GM11168 (cell line): Measurements from ENCODE around the gene KDM6A.
"Not testable (repeated sequence)": the region's sequence is repeated elsewhere in the genome, so short reads cannot be mapped to it uniquely, and the experiment has no call there.

Source experiments
- in situ Hi-C: fragments of 300-500 bp; cut with MboI; formaldehyde crosslinking; loops from one replicate; pipeline ENCODE4 v1.12.0; 2022; ENCODE audit warnings: low sequenced_read_pairs; ENCODE audit not compliant: unreplicated experiment

KDM6A gene

DNA sequence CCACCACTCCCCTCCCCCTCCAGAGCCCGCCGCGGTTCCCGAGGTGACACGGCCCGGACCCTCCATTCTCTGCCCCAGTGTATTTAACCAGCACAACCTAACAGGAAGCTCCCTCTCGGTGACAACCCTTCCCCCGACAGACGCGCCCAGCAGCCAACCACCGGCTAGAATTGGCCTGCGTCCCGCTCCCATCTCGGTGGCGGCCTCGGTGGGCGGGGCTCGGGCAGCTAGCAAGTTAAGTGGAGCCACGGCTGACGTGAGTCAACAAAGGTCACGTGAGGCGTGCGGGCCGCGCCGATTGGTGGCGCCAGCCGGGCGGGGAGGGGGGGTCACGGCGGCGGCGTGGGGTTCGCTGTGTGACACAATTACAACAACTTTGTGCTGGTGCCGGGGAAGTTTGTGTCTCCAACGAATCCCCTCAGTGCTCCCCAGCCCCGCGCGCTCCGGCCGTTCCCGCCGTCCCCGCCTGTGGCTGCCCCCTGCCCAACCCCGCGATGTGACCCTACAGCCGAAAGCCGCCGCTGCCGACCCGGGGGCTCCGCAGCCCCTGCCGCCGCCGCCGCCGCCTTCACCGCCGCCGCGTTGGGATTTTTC lies at the start of gene KDM6A:
TSS of gene KDM6A (plus strand) at position 368 of the 594 bp plus-strand sequence. CDS start 364 bp downstream, outside the sequence.
- in situ Hi-C loops = no loop called here

GRCh38 chrX:44823193-44823592 lies 49.8 kb upstream of the KDM6A start:
- in situ Hi-C loops = not testable (repeated sequence)

DNA sequence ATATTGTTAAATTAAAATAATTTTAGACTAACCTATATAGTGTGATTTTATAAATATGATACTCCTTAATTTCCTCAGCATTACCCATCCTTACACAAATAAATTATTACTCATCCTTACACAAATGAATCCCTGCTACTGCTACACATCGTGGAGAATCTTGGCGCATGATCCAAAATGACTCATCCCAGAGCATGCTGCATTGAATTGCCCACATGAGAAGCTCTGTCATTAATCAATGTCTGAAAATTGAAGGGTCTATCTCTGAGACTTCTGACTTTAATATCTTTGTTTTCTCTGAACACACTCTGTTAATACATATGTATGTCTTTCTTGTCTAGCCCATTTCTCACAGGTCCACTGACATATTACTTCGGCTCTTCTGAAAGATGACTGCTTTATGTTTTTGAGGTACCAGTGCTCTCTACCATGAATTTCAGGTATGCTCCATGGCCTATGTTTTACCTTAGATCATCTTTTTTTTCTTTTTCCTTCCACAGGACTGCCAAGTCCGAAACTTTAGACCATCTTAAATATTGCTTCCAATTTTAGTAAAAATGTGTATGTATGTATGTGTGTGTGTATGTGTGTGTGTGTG lies 44.9 kb upstream of the KDM6A start:
- in situ Hi-C loops = no loop called here

DNA sequence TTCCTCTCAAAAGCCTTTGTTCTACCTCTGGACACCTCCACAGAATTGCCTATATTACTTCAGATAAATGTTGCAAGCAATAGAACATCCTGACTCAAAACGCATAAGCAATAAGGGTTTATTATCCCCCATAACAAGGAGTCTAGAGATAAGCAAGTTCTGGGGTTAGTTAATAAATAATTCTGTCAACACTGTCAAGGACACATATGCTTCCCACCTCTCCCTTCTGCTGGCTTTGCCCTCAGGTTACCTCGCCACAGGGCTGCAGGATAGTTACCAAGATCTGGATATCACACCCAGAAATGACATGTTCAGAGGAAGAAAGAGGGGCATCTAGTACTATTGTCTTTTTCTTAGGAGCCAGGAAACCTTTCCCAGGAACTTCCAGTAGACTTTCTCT lies 43.2 kb upstream of the KDM6A start:
- in situ Hi-C loops = no loop called here

- in situ Hi-C loops = no loop called here
Observed at GRCh38 chrX:44842550-44843317, 30.3 kb upstream of the KDM6A start.

DNA sequence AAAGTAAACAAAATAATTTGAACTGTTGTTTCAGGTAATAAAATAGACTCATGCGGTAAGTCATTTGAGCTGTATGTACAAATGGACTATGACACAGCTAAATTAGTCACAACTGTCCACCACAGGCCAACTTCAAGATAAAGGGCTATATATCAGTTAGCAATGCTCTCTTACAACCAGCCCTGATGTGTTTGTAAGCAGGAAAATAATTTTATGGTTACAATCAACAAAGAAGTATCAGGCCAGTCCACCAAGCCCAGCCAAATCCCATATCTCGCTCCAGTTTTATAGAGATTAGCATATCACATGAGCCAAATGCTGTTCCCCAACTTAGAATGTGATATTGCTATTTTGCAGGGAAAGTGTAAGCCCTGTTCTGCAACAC lies 29.7 kb upstream of the KDM6A start:
- in situ Hi-C loops = no loop called here

GRCh38 chrX:44843753-44844152 lies 29.2 kb upstream of the KDM6A start, which contains the start of gene DUSP21:
TSS of gene DUSP21 (plus strand) at chrX:44844021. CDS start at chrX:44844133, 112 bp downstream.
- in situ Hi-C loops = no loop called here

- in situ Hi-C loops = no loop called here
Observed at GRCh38 chrX:44844204-44844603, 28.8 kb upstream of the KDM6A start.

- in situ Hi-C loops = not testable (repeated sequence)
Observed at GRCh38 chrX:44850891-44851290, 22.1 kb upstream of the KDM6A start.

DNA sequence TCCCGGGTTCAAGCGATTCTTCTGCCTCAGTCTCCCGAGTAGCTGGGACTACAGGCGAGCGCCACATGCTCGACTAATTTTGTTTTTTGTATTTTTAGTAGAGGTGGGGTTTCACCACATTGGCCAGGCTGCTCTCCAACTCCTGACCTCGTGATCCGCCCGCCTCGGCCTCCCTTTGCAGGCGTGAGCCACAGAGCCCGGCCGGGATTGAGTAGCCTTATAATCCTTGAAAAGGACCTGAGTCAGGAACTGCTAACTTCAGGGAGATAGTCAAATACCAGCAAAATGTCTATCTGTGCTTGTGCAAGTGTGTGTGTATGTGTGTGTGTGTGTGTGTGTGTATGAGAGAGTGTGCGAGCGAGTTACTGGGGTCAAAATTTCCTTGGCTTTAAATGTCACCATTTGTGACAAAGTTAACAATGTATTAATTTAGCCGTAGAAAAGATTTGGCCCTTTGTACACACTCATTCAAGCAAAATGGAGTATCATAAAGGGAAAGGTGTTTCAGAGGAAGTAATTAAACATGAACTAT lies 1.8 kb upstream of the KDM6A start:
- in situ Hi-C loops = no loop called here

GRCh38 chrX:44871931-44872820 lies 812 bp upstream of the KDM6A start:
- in situ Hi-C loops = no loop called here

- in situ Hi-C loops = no loop called here
Observed at GRCh38 chrX:44873415-44874276, 658 bp downstream of the KDM6A start.

GRCh38 chrX:44874420-44875184 lies 1.6 kb downstream of the KDM6A start:
- in situ Hi-C loops = no loop called here

- in situ Hi-C loops = no loop called here
Observed at GRCh38 chrX:44875185-44875489, 2.1 kb downstream of the KDM6A start.

GRCh38 chrX:44876086-44876485 lies 3.1 kb downstream of the KDM6A start:
- in situ Hi-C loops = no loop called here

DNA sequence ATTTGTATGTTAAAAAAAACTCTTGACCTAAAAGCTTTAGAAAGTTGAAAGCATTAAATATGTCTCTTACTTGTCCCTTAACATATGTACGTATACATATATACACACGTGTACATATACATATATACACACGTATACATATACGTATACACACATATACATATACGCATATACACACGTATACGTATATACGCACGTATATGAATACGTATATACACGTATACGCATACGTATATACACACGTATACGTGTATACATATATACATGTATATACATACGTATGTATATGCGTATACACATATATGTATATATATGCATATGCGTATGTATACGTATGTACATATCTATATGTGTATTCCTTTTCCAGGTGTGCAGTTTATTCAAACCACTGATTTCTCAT lies 3.8 kb downstream of the KDM6A start:
- in situ Hi-C loops = no loop called here

DNA sequence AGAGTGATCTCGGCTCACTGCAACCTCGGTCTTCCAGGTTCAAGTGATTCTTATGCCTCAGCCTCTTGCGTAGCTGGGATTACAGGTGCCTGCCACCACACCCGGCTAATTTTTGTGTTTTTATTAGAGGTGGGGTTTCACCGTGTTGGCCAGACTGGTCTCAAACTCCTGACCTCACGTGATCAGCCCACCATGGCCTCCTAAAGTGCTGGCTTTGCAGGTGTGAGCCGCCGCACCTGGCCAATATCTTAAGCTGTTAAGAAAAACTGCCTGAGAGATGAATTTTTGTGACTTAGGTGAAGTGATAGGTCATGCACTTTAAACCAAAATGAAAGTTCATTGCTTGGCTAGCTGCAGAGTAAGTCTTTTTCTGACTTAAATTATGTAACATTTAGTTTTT lies 5.8 kb downstream of the KDM6A start:
- in situ Hi-C loops = no loop called here

GRCh38 chrX:44881549-44881948 lies 8.6 kb downstream of the KDM6A start:
- in situ Hi-C loops = loop anchor here (10.0 kb wide), 1 partner anchor 193 kb away; no protein-coding TSS in a partner anchor

GRCh38 chrX:44882635-44883034 lies 9.6 kb downstream of the KDM6A start:
- in situ Hi-C loops = loop anchor here (10.0 kb wide), 1 partner anchor 192 kb away; no protein-coding TSS in a partner anchor
